Activated CD4-positive, CD25-positive, alpha-beta regulatory T cell treated with anti-CD3 and anti-CD28 coated beads, Interleukin-2, amount 50 U/mL, for 72 hours (primary cell): ENCODE data around the gene CDKL4.
"Not testable (repeated sequence)": the region's sequence is repeated elsewhere in the genome, so short reads cannot be mapped to it uniquely, and the experiment has no call there.

Source experiments
- DNase-seq: peaks from one replicate; pipeline ENCODE4 v3.0.0; 2021

CDKL4 gene

GRCh38 chr2:39140948-39141333, 102.8 kb downstream of the CDKL4 start:
- DNase-seq = not testable (repeated sequence)

DNA sequence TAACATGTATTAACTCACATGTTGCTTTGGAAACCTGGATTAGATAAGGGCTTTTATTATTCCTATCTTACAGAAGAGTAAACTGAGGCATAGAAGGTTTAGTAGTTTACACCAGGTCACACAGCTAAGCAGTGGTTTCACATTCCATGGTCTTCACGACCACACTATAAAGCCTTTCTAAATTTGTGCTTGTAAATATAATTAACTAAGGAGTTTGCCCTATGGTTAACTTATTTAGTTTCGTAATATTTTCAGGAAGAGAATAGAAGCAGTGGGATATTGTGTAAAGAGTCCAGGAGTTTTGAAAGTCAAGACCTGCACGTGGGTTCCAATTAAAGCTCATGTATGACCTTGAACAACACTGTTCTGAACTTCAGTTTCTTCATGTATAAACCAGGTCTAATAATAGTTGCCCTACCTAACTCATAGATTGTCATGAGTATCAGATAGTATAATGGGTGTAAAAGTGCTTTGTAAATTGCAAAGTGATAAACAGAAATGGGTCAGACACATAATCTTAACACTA, 103.4 kb downstream of the CDKL4 start:
- DNase-seq = no peak

GRCh38 chr2:39139511-39140237, 104.1 kb downstream of the CDKL4 start:
- no peak for DNase-seq

GRCh38 chr2:39138837-39139211, 104.9 kb downstream of the CDKL4 start:
- DNase-seq = no peak

GRCh38 chr2:39138187-39138836, 105.5 kb downstream of the CDKL4 start:
- not testable (repeated sequence) for DNase-seq

GRCh38 chr2:39136799-39137198, 107.0 kb downstream of the CDKL4 start:
- DNase-seq = no peak

- DNase-seq = no peak
Measured at GRCh38 chr2:39135690-39136259, 108.0 kb downstream of the CDKL4 start.

DNA sequence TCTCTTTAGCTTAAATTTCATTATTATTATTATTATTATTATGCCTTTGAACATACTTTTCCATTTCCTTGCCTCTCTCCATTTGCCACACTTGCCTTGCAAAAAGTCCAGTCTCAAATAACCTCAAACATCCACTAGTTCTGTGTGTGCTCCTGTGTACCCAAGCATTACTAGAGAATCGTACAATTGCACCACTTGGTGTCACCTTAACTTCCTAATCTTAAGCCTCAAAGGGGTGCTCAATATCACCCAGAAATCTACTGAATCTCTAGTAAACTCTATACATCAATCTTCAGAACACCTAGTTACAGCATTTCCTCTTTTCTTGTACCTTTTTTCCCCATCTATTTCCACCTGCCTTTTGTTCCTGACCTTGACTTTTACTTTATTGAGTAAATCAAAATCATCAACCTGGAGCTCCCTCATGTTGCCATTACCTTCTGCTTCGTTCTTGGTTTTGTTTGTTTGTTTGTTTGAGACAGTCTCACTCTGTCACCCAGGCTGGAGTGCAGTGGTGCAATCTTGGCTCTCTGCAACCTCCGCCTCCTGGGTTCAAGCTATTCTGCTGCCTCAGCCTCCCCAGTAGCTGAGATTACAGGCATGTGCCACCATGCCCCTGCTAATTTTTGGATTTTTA, 110.4 kb downstream of the CDKL4 start:
- no peak for DNase-seq

DNA sequence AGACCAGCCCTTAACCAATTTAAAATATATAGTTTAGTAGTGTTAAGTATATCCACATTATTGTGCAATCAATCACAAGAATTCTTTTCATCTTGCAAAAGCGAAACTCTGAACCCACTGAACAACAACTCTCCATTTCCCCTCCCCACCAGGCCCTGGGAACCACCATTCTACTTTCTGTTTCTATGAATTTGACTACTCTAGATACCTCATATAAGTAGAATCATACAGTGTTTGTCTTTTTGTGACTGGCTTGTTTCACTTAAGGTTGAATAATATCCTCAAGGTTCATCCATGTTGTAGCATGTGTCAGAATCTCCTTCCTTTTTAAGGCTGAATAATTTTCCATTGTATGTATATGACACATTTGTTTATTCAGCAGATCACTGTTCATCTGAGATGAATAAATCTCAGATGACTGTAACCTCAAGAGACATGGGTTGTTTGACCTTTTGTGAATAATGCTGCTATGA, 114.8 kb downstream of the CDKL4 start:
- DNase-seq = peak; percentile 44

- peak; percentile 39 for DNase-seq
Measured at GRCh38 chr2:39127973-39128372, 115.8 kb downstream of the CDKL4 start.
